Activated CD8-positive, alpha-beta T cell treated with anti-CD3 and anti-CD28 coated beads for 36 hours (primary cell): ENCODE measurements around the gene ANAPC2. TPM values are rescaled to one million over a fixed set of nuclear protein-coding genes. Genes with fewer than 3 reads are reported as not detected.

ENCODE experiments used
- ATAC-seq: fragments of 200-7000 bp; cut with Tn5 transposase; one replicate; pipeline ENCODE4 v1.10.0; 2021; ENCODE audit warnings: mild to moderate bottlenecking, moderate library complexity
- CTCF ChIA-PET: fragments of 350-600 bp; sonication (Branson Sonifier 250); formaldehyde crosslinking; loops from one replicate; lab custom pipeline; 2021; ENCODE audit warnings: antibody characterized with exemption; lab: Charles Lee
- POLR2A ChIA-PET: fragments of 350-600 bp; sonication (Branson Sonifier 250); formaldehyde crosslinking; loops from one replicate; lab custom pipeline; 2021; ENCODE audit warnings: antibody characterized with exemption; lab: Charles Lee
- DNase-seq: peaks from one replicate; pipeline ENCODE4 v3.0.0-alpha.2; 2020
- H3K27ac Mint-ChIP-seq: one replicate; pipeline ENCODE4 v1.8.0; 2021; ENCODE audit warnings: mild to moderate bottlenecking, mixed read lengths
- H3K27me3 Mint-ChIP-seq: one replicate; pipeline ENCODE4 v1.8.0; 2021; ENCODE audit warnings: mixed read lengths
- H3K36me3 Mint-ChIP-seq: one replicate; pipeline ENCODE4 v1.8.0; 2021; ENCODE audit warnings: low read depth, mixed read lengths
- H3K4me1 Mint-ChIP-seq: one replicate; pipeline ENCODE4 v1.8.0; 2021; ENCODE audit warnings: low read depth, mixed read lengths
- H3K4me3 Mint-ChIP-seq: one replicate; pipeline ENCODE4 v1.8.0; 2021; ENCODE audit warnings: mild to moderate bottlenecking, moderate library complexity, mixed read lengths
- H3K9me3 Mint-ChIP-seq: one replicate; pipeline ENCODE4 v1.8.0; 2021; ENCODE audit warnings: mixed read lengths
- CTCF ChIP-seq: fragments of 200-600 bp; IDR thresholded peaks from one replicate; pipeline ENCODE4 v1.8.0; 2022; ENCODE audit warnings: antibody characterized with exemption, mild to moderate bottlenecking
- intact Hi-C: fragments of 100-400 bp; cut with micrococcal nuclease; formaldehyde crosslinking; loops from one replicate; pipeline ENCODE4 v1.10.0; 2022
- total RNA-seq, 2 experiments: library from RNA; stranded (reverse); gene quantifications; one replicate each; pipeline ENCODE4 v1.2.3, GENCODE V29; 2021

The ANAPC2 gene
- total RNA-seq, 2 experiments from 2014 or later = 38.6 to 39.6 TPM

GRCh38 chr9:137146527-137146918 lies 41.8 kb downstream of the ANAPC2 start:
- TF ChIP-seq CTCF = no peak
- DNase-seq = no peak
- Mint-ChIP-seq H3K27me3 (peaks cover 17% of the 10 kb centered on the region), H3K4me3 (no peak overlapping the region), H3K4me1 (peaks cover 5% of the 10 kb centered on the region), H3K9me3 (no peaks in the 10 kb centered on the region), H3K27ac (no peak overlapping the region), H3K36me3 (no peaks in the 10 kb centered on the region)
- POLR2A ChIA-PET = interaction anchor here (0.7 to 0.9 kb wide), 2 partner anchors 17 to 49 kb away, joined by 3 to 4 read pairs; no protein-coding TSS in a partner anchor
- CTCF ChIA-PET = no interaction called here
- no peak for ATAC-seq
- intact Hi-C loops = no loop called here

GRCh38 chr9:137145731-137146526 lies 42.4 kb downstream of the ANAPC2 start:
- H3K36me3 Mint-ChIP-seq = no peaks in the 10 kb centered on the region

GRCh38 chr9:137143459-137143858 lies 44.9 kb downstream of the ANAPC2 start:
- Mint-ChIP-seq H3K4me3 (no peak overlapping the region), H3K4me1 (peaks cover 3% of the 10 kb centered on the region), H3K27ac (no peak overlapping the region), H3K27me3 (peaks cover 38% of the 10 kb centered on the region), H3K9me3 (no peaks in the 10 kb centered on the region), H3K36me3 (no peaks in the 10 kb centered on the region)
- POLR2A ChIA-PET = interaction anchor here (1.2 kb wide), 1 partner anchor 14 kb away, joined by 3 read pairs; no protein-coding TSS in a partner anchor
- ATAC-seq (no peak), DNase-seq (no peak)
- TF ChIP-seq CTCF = no peak
- intact Hi-C loops = no loop called here
- CTCF ChIA-PET = no interaction called here

More at GRCh38 chr9:137145731-137146526, 42.4 kb downstream of the ANAPC2 start:
- H3K27ac Mint-ChIP-seq = no peak overlapping the region
- H3K27me3 Mint-ChIP-seq = peaks cover 19% of the 10 kb centered on the region
- POLR2A ChIA-PET = interaction anchor here (0.7 to 0.9 kb wide), 2 partner anchors 16 to 49 kb away, joined by 3 to 4 read pairs; no protein-coding TSS in a partner anchor
- CTCF ChIA-PET = no interaction called here
- H3K4me3 Mint-ChIP-seq = no peak overlapping the region
- intact Hi-C loops = no loop called here
- H3K4me1 Mint-ChIP-seq = no peaks in the 10 kb centered on the region
- H3K9me3 Mint-ChIP-seq = no peaks in the 10 kb centered on the region
- no peak for ATAC-seq
- no peak for TF ChIP-seq CTCF
- DNase-seq = no peak

- Mint-ChIP-seq H3K27ac (no peak overlapping the region), H3K4me1 (peaks cover 5% of the 10 kb centered on the region), H3K9me3 (no peaks in the 10 kb centered on the region), H3K4me3 (no peak overlapping the region), H3K27me3 (peaks cover 49% of the 10 kb centered on the region), H3K36me3 (no peaks in the 10 kb centered on the region)
- TF ChIP-seq CTCF = no peak
- DNase-seq (no peak), ATAC-seq (no peak)
- intact Hi-C loops = no loop called here
- ChIA-PET CTCF (no interaction called here), POLR2A (no interaction called here)
These were observed 46.1 kb downstream of the ANAPC2 start for GRCh38 chr9:137141976-137142936.
